Measurements from ENCODE around the gene FAM53A.
A peak's percentile ranks its signal among the peaks of the same experiment; 100 is the strongest.

GRCh38 chr4:1690698-1691097 lies 6.6 kb upstream of the FAM53A start:
- TF ChIP-seq POLR2A (IDR thresholded peaks at IDR 0.05; ENCODE audit: low read length) (peak; percentile 6), GATA1 (IDR thresholded peaks at IDR 0.05; ENCODE audit: low read depth, low read length) (no peak)

Measured in erythroblast (primary cell).